Neuron (in vitro differentiated cells): Measurements from ENCODE around the gene USP44.

Experiments used
- H2AFZ ChIP-seq: one replicate; pipeline ENCODE4 v1.6.1; 2013; ENCODE audit warnings: low read depth, mild to moderate bottlenecking, inconsistent platforms, low read length, moderate library complexity
- H3K27me3 ChIP-seq: one replicate; pipeline ENCODE4 v1.6.1; 2013; ENCODE audit warnings: low read length; ENCODE audit not compliant: insufficient read depth
- H3K36me3 ChIP-seq: one replicate; pipeline ENCODE4 v1.6.1; 2013; ENCODE audit warnings: low read length; ENCODE audit not compliant: insufficient read depth
- H3K4me1 ChIP-seq: one replicate; pipeline ENCODE4 v1.6.1; 2013; ENCODE audit warnings: low read length; ENCODE audit not compliant: insufficient read depth
- H3K4me3 ChIP-seq: 2 replicates; pipeline ENCODE4 v1.5.1; 2013; ENCODE audit warnings: mild to moderate bottlenecking, low read length, moderate library complexity
- H3K9me3 ChIP-seq: one replicate; pipeline ENCODE4 v1.6.1; 2013; ENCODE audit warnings: low read length

USP44 gene

DNA sequence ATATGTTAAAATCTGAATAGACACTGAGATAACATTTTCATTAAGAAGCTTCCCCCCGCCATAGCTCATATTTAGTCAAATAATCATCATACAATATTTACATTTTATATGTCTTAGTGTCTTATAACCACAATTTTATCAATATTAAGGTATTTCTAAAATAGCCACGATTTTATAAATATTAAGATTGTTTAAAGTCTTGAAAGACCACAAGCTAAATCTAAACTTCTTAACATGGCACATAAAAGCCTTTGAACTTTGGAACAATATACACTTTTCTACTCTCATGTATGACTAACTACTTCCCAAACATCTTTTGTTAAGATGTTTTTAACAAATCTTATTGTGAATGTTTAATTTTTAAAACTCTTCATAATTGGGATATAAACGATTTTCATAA, 6.5 kb downstream of the USP44 start:
- Histone ChIP-seq H3K4me1 (peaks cover 11% of the 10 kb centered on the region), H3K27me3 (peaks cover 45% of the 10 kb centered on the region), H3K36me3 (no peaks in the 10 kb centered on the region), H2AFZ (no peak overlapping the region), H3K4me3 (no peak overlapping the region), H3K9me3 (peaks cover 10% of the 10 kb centered on the region)

DNA sequence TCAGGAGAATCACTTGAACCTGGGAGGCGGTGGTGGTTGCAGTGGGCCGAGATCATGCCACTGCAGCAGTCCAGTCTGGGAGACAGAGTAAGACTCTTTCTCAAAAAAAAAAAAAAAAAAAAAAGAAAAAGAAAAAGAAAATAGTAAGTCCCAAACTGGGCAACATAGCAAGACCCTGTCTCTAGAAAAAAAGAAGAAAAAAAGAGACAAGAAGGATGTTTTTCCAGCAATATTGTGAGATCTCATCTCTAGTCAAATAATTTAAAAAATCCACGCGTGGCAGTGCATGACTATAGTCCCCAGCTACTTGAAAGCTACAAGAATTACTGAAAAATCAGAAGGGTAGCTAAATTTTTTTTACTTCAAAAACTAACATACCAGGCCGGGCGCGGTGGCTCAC, 8.0 kb downstream of the USP44 start:
- H3K27me3 ChIP-seq = peaks cover 31% of the 10 kb centered on the region
- no peaks in the 10 kb centered on the region for H3K9me3 ChIP-seq
- H3K4me1 ChIP-seq = peaks cover 11% of the 10 kb centered on the region
- H3K4me3 ChIP-seq = no peak overlapping the region
- H3K36me3 ChIP-seq = no peaks in the 10 kb centered on the region
- no peak overlapping the region for H2AFZ ChIP-seq

DNA sequence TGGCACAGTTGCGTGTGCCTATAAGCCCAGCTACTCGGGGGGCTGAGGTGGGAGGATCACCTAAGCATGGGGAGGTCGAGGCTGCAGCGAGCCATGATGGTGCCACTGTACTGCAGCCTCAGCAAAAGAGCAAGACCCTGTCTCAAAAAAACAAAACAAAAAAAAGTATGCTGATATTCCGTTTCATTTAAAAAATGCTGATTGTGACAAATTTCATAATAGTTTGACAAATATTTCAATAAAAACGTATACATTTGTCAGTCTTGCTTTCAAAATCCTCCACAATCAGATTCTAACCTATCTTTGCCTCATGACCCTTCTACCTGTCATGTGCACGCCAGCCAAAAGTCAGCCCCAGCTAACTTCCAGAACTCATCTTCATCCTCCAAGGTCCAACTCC, 9.8 kb downstream of the USP44 start:
- no peaks in the 10 kb centered on the region for H3K9me3 ChIP-seq
- no peak overlapping the region for H2AFZ ChIP-seq
- H3K4me3 ChIP-seq = no peak overlapping the region
- peaks cover 11% of the 10 kb centered on the region for H3K4me1 ChIP-seq
- H3K36me3 ChIP-seq = no peaks in the 10 kb centered on the region
- peaks cover 12% of the 10 kb centered on the region for H3K27me3 ChIP-seq

DNA sequence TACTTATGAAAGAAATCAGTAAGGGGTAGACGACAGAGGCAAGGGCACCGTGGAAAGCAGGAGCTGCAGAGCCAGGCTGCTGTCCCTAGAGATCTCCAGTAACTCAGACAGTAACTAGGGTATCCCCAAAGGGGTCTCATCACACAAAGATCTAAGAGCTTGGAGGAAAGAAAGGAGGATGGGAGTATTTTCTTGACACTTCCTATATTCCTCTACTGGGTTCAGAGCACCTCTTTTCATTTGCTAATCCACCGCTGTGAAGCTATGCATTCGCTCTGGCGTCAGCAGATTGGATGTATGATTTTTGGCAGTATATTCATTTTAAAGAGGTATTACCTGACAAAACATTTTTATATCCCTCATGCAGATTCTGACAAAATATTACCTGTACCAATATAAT, 12.6 kb downstream of the USP44 start:
- H3K4me3 ChIP-seq = no peak overlapping the region
- H3K9me3 ChIP-seq = no peaks in the 10 kb centered on the region
- no peaks in the 10 kb centered on the region for H3K36me3 ChIP-seq
- H2AFZ ChIP-seq = no peak overlapping the region
- no peaks in the 10 kb centered on the region for H3K4me1 ChIP-seq
- no peaks in the 10 kb centered on the region for H3K27me3 ChIP-seq

DNA sequence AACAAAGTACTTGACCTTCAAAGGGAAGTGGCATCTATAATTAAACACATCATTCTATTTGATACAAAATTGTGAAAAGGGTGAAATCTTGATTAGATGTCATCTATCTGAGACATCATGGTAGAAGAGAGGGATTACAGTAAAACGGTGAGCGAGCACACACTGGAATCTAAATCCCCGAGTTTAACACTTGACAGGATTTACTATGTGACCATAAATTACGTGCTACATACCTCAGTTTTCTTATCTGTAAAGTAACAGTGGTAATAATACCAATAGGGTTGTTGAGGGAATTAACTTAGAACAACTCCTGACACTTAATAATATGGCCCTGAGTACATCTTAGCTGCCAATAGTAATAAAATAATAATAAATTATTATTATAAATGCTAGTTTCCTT, 13.3 kb downstream of the USP44 start:
- H3K4me3 ChIP-seq = no peak overlapping the region
- H3K27me3 ChIP-seq = no peaks in the 10 kb centered on the region
- no peaks in the 10 kb centered on the region for H3K36me3 ChIP-seq
- no peak overlapping the region for H2AFZ ChIP-seq
- no peaks in the 10 kb centered on the region for H3K4me1 ChIP-seq
- H3K9me3 ChIP-seq = no peaks in the 10 kb centered on the region

DNA sequence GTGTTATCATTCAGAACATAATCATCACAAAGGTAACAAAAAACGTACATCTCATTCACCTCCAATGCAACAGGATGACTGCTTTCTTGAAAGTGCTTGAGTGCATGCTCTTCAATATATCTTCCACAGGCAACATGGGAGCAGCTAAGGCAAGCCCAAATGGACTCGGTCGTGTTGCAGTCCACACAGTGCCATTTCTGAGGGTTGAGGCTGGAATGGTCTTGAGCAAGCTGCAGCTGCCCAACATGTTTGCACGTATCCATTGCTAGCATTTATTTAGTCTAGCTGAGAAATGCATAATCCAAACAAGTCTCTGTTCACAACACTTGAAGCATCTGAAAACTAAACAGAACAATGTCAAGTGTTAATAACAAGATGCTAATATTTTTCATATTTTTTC, 17.3 kb downstream of the USP44 start:
- H3K4me1 ChIP-seq = no peaks in the 10 kb centered on the region
- no peak overlapping the region for H3K4me3 ChIP-seq
- H3K9me3 ChIP-seq = no peaks in the 10 kb centered on the region
- H3K27me3 ChIP-seq = no peaks in the 10 kb centered on the region
- no peak overlapping the region for H2AFZ ChIP-seq
- no peaks in the 10 kb centered on the region for H3K36me3 ChIP-seq

DNA sequence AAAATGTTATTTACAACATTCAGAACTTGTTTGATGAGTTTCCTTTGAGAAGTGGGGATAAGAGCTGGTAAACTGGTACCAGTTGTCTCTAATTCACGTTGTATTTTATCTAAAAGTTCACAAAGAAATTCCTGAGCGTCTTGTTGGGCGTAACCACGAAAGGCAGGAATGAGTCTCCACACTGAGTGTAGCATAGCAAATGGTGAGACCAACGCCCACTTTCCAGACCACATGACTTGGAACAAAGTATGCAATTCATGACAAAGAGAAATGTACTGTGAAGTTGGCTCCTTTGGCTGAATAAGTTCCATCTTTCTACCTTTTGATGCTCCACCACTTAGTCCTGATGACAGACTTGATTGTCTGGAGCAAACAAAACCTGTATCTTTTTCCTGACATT, 18.4 kb downstream of the USP44 start:
- H3K4me3 ChIP-seq = no peak overlapping the region
- H3K9me3 ChIP-seq = no peaks in the 10 kb centered on the region
- no peak overlapping the region for H2AFZ ChIP-seq
- no peaks in the 10 kb centered on the region for H3K4me1 ChIP-seq
- no peaks in the 10 kb centered on the region for H3K27me3 ChIP-seq
- no peaks in the 10 kb centered on the region for H3K36me3 ChIP-seq

DNA sequence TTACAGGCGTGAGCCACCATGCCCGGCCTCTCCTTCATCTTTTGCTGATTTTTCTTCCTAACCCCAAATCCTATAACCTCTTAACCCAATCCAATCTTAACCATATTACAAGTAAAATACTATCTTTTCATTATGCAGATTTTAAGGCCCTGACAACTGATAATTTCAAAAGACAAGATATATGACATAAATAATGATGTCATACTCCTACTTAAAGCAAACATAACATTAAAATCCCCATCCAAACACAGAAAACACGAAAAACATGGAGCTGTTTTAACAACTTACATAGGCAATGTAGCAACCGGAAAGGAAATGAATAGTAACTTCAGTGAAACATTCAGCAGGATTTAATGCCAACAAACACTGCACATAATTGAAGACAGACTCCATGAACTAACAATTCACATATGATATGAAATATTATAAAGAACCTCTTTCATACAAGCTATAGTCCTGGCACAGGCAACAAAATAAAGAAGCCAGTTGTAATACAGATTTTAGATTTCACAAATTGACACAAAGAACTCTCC, 21.5 kb downstream of the USP44 start:
- H2AFZ ChIP-seq = no peak overlapping the region
- H3K27me3 ChIP-seq = no peaks in the 10 kb centered on the region
- no peaks in the 10 kb centered on the region for H3K9me3 ChIP-seq
- H3K36me3 ChIP-seq = no peaks in the 10 kb centered on the region
- no peak overlapping the region for H3K4me3 ChIP-seq
- no peaks in the 10 kb centered on the region for H3K4me1 ChIP-seq

DNA sequence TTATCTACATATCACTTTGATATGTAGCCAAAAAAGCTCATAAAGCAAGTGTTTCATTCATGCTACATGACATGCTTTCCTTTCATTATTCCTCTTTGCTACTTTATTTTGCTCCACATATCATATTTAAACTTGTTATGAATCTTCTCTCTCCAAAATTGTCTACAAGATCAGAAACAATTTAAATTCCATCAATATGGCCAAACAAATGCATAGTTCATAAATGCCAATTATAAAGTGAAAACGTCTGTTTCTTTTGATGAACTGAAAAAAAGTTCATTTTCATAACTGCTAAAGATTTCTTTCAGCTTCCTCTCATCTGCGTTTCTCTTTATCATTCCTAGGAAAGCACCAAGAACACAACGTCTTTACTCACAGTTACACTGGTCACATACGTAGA, 22.8 kb downstream of the USP44 start:
- no peaks in the 10 kb centered on the region for H3K4me1 ChIP-seq
- H3K4me3 ChIP-seq = no peak overlapping the region
- no peaks in the 10 kb centered on the region for H3K9me3 ChIP-seq
- no peaks in the 10 kb centered on the region for H3K36me3 ChIP-seq
- no peaks in the 10 kb centered on the region for H3K27me3 ChIP-seq
- H2AFZ ChIP-seq = no peak overlapping the region

DNA sequence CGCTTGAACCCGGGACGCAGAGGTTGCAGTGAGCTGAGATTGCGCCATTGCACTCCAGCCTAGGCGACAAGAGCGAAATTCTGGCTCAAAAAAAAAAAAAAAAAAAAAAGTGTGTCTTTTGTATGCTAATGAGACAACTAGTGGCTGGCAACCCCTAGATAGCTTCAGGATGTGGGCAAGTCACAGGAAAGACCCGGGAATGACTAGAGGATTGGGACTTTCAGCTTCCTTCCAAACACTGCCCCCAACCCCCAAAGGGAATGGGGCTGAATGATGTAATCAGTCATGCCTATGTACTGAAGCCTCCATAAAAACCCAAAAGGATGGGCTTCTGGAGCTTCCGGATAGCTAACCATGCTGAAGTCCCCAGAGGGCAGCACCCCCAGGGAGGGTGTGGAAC, 28.6 kb downstream of the USP44 start:
- H3K4me3 ChIP-seq = no peak overlapping the region
- H3K4me1 ChIP-seq = no peaks in the 10 kb centered on the region
- no peaks in the 10 kb centered on the region for H3K27me3 ChIP-seq
- H3K36me3 ChIP-seq = no peaks in the 10 kb centered on the region
- no peaks in the 10 kb centered on the region for H3K9me3 ChIP-seq
- H2AFZ ChIP-seq = no peak overlapping the region

DNA sequence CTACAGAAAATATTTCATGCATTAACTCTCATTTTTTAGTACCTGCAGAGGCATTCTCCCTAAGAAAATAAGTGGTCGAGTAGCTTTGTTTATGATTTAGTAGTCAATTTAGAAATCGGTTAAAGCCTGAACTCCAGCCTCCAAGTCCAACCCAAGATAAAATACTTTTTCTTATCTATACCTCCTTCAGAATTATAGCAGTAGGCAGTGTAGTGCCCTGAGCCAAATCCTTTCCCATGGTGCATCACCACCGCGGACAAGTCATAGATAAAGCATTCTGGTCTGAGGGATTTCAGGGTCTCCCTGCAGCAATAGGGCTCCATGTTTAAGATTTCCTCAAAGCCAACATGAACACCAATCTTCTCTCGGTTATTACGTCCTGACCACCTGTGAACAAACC, 30.5 kb downstream of the USP44 start:
- Histone ChIP-seq H3K36me3 (no peaks in the 10 kb centered on the region), H3K9me3 (no peaks in the 10 kb centered on the region), H3K4me3 (no peak overlapping the region), H3K27me3 (no peaks in the 10 kb centered on the region), H3K4me1 (no peaks in the 10 kb centered on the region), H2AFZ (no peak overlapping the region)

DNA sequence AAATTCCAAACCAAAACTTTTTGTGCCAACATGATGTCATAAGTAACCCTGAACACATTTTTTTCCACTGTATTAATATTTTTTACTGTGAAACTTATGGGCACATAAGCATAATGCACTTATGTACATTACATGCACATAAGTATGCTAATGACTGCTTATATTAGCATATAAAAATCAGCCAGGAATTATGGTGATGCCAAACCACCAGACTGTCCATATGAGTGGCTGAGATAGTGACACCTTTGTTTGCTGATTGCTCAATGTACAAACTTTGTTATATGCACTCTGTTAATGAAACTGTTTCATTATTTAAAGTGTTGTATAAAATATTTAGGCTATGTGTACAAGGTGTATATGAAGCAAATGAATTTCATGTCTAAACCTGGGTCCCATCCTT, 32.3 kb downstream of the USP44 start:
- no peaks in the 10 kb centered on the region for H3K9me3 ChIP-seq
- H3K27me3 ChIP-seq = no peaks in the 10 kb centered on the region
- H3K4me3 ChIP-seq = no peak overlapping the region
- no peaks in the 10 kb centered on the region for H3K4me1 ChIP-seq
- peaks cover 10% of the 10 kb centered on the region for H3K36me3 ChIP-seq
- H2AFZ ChIP-seq = no peak overlapping the region

DNA sequence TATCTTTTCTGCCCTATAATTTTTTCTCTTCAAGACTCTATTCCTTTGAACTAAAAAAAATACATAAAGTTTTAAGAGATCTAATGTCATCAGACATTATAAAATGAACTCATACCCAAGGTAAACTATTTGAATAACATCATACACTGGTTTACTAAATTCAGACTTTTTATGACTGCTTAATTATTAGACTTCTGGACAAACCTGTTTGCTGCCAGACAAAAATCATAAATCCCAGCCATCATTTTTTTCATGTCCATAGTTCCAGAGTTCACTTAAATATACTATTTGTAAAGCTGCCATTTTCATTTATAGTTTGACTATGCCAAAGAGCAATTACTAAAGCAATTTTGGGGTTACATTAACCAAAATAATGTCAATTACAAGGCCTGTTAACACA, 34.0 kb downstream of the USP44 start:
- H2AFZ ChIP-seq = no peak overlapping the region
- H3K36me3 ChIP-seq = peaks cover 26% of the 10 kb centered on the region
- H3K4me3 ChIP-seq = no peak overlapping the region
- H3K27me3 ChIP-seq = no peaks in the 10 kb centered on the region
- H3K4me1 ChIP-seq = no peaks in the 10 kb centered on the region
- H3K9me3 ChIP-seq = no peaks in the 10 kb centered on the region

DNA sequence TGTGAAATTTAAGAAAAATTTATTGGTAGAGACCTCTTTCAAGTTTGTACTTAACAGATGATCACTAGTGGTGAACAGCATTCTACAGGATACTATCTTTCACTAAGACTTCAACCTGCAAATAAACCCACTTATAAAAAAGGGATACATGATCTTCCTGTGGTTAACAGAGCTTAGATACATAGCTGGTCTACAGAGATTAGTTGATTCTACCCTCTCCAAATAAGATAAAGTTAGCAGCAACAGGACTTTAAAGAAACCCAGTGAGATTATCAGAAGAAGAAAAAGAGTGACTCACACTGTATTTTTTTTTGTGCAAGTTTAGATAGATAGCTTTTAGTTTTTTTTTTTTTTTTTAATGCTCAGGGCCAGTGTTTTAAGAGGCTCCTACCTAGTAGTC, 34.5 kb downstream of the USP44 start:
- H3K36me3 ChIP-seq = peaks cover 31% of the 10 kb centered on the region
- no peaks in the 10 kb centered on the region for H3K4me1 ChIP-seq
- H2AFZ ChIP-seq = no peak overlapping the region
- no peak overlapping the region for H3K4me3 ChIP-seq
- H3K27me3 ChIP-seq = no peaks in the 10 kb centered on the region
- H3K9me3 ChIP-seq = no peaks in the 10 kb centered on the region
